Colonic mucosa (tissue), 4 donors: ENCODE data around the gene CFAP161. TPM values are rescaled to one million over a fixed set of nuclear protein-coding genes. Genes with fewer than 3 reads are reported as not detected.

ENCODE experiments used
- DNase-seq: peaks from one replicate; pipeline ENCODE4 v3.0.0-alpha.2; 2020
- H3K27ac ChIP-seq: fragments of 200-600 bp; one replicate; pipeline ENCODE4 v1.8.0; 2021
- H3K27me3 ChIP-seq: fragments of 200-600 bp; one replicate; pipeline ENCODE4 v1.8.0; 2021
- H3K36me3 ChIP-seq: fragments of 200-600 bp; one replicate; pipeline ENCODE4 v1.8.0; 2021
- H3K4me1 ChIP-seq: fragments of 200-600 bp; one replicate; pipeline ENCODE4 v1.8.0; 2021; ENCODE audit warnings: mild to moderate bottlenecking
- H3K4me3 ChIP-seq: fragments of 200-600 bp; one replicate; pipeline ENCODE4 v1.8.0; 2021
- H3K9ac ChIP-seq, 2 donors: one replicate each; pipeline ENCODE4 v1.7.0; 2013; ENCODE audit warnings: control low read depth in 2 of 2, low read depth in 2 of 2, low read length in 2 of 2
- H3K9me3 ChIP-seq: fragments of 200-600 bp; one replicate; pipeline ENCODE4 v1.8.0; 2021
- CTCF ChIP-seq: fragments of 200-600 bp; IDR thresholded peaks from one replicate; pipeline ENCODE4 v1.8.0; 2022; ENCODE audit warnings: antibody characterized with exemption, mild to moderate bottlenecking
- intact Hi-C: fragments of 100-400 bp; cut with DNase I; formaldehyde crosslinking; loops from one replicate; pipeline ENCODE4 v1.14.1; 2022
- total RNA-seq, 2 donors: library from RNA; stranded (reverse); fragmentation: NEBNext Ultra II Directional in 1 of 2; extraction: Animal tissue kit (Norgen Biotek cat#: 25700) in 1 of 2; gene quantifications; one replicate each; pipeline ENCODE4 v1.2.1, GENCODE V29; 2021
- donor health status: healthy.
- donor health status: DM: no; HTN: no; CAD: no.
- donor health status: DM: no; HTN: no; CAD: no.

The CFAP161 gene
- total RNA-seq, 2 donors from 2014 or later = 0.21 TPM; not detected in 1

- Histone ChIP-seq H3K9ac (no peak overlapping the region), H3K27me3 (no peaks in the 10 kb centered on the region), H3K27ac (no peak overlapping the region), H3K36me3 (no peaks in the 10 kb centered on the region), H3K4me1 (peaks cover 5% of the 10 kb centered on the region), H3K4me3 (no peak overlapping the region), H3K9me3 (no peaks in the 10 kb centered on the region)
- intact Hi-C loops = no loop called here
- TF ChIP-seq CTCF = no peak
- DNase-seq = no peak
These were observed 36.4 kb downstream of the CFAP161 start for GRCh38 chr15:81170511-81170910.

DNA sequence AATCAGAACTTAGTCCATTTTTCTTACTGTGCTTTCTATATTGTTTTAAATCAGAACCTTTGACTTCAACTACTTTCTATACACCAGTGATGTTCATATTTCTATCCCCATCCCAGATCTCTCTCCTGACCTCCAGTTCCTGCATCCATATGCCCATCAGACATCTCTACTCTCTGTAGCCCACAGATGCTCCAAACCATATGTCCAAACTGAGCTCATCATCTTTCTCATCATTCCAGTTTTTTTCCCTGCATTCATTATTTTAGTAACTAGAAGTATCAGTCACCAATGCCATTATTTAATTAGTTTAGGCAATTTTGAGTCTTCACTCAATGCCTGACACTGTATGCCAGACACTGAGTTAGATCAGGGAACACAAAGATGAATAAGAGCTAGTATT, 37.2 kb downstream of the CFAP161 start:
- no peaks in the 10 kb centered on the region for H3K9me3 ChIP-seq
- no peaks in the 10 kb centered on the region for H3K27me3 ChIP-seq
- intact Hi-C loops = no loop called here
- H3K9ac ChIP-seq = no peak overlapping the region
- H3K4me1 ChIP-seq = peaks cover 5% of the 10 kb centered on the region
- H3K36me3 ChIP-seq = no peaks in the 10 kb centered on the region
- H3K4me3 ChIP-seq = no peak overlapping the region
- no peak overlapping the region for H3K27ac ChIP-seq
- TF ChIP-seq CTCF = no peak
- DNase-seq = no peak

GRCh38 chr15:81174125-81174791, 40.2 kb downstream of the CFAP161 start:
- intact Hi-C loops = no loop called here
- Histone ChIP-seq H3K9ac (no peak overlapping the region), H3K4me1 (no peaks in the 10 kb centered on the region), H3K27ac (no peak overlapping the region), H3K36me3 (no peaks in the 10 kb centered on the region), H3K9me3 (no peaks in the 10 kb centered on the region), H3K4me3 (no peak overlapping the region), H3K27me3 (no peaks in the 10 kb centered on the region)
- DNase-seq = no peak
- TF ChIP-seq CTCF = no peak

- Histone ChIP-seq H3K9me3 (no peaks in the 10 kb centered on the region), H3K36me3 (no peaks in the 10 kb centered on the region), H3K27ac (no peak overlapping the region), H3K9ac (no peak overlapping the region), H3K4me1 (no peaks in the 10 kb centered on the region), H3K4me3 (no peak overlapping the region), H3K27me3 (no peaks in the 10 kb centered on the region)
- no peak for DNase-seq
- intact Hi-C loops = no loop called here
- TF ChIP-seq CTCF = no peak
These were observed 40.8 kb downstream of the CFAP161 start for GRCh38 chr15:81174792-81175327.

- no peaks in the 10 kb centered on the region for H3K4me1 ChIP-seq
- TF ChIP-seq CTCF = no peak
These were observed 41.4 kb downstream of the CFAP161 start for GRCh38 chr15:81175496-81175895.

More at GRCh38 chr15:81175496-81175895, 41.4 kb downstream of the CFAP161 start:
- no peak overlapping the region for H3K4me3 ChIP-seq
- H3K36me3 ChIP-seq = no peaks in the 10 kb centered on the region
- no peak overlapping the region for H3K9ac ChIP-seq
- H3K27me3 ChIP-seq = no peaks in the 10 kb centered on the region
- intact Hi-C loops = no loop called here
- DNase-seq = no peak
- no peaks in the 10 kb centered on the region for H3K9me3 ChIP-seq
- no peak overlapping the region for H3K27ac ChIP-seq
